Endothelial cell of umbilical vein (primary cell): Measurements from ENCODE around the gene DSE. TPM values are rescaled to one million over a fixed set of nuclear protein-coding genes. Genes with fewer than 3 reads are reported as not detected.

ENCODE experiments used
- BruUV-seq: library from RNA; stranded (reverse); fragments of 400-500 nt; replicated peaks from 2 replicates; lab custom pipeline; 2021; lab: Mats Ljungman, UMichigan
- CTCF ChIA-PET: fragments of 300-600, 350-600 bp; sonication (Branson Sonifier 250); formaldehyde crosslinking; loops from one replicate; lab custom pipeline; 2021; ENCODE audit warnings: antibody characterized with exemption, inconsistent platforms; lab: Charles Lee
- POLR2A ChIA-PET: fragments of 300-600, 350-600 bp; sonication (Branson Sonifier 250); formaldehyde crosslinking; loops from one replicate; lab custom pipeline; 2021; ENCODE audit warnings: antibody characterized with exemption, inconsistent platforms; lab: Charles Lee
- DNase-seq: peaks from one replicate; pipeline ENCODE4 v3.0.0-alpha.2; 2011; ENCODE audit warnings: low read depth, low spot score
- FAIRE-seq: peaks from 2 replicates; lab custom pipeline; 2011; peaks lifted over from hg19 to GRCh38; lab: Jason Lieb, UNC
- H2AFZ ChIP-seq: 2 replicates; pipeline ENCODE4 v1.6.0; 2012; ENCODE audit warnings: low read depth, low read length, control low read depth, inconsistent platforms
- H3K27ac ChIP-seq: 2 replicates; pipeline ENCODE4 v1.5.1; 2011; ENCODE audit warnings: low read depth, mild to moderate bottlenecking, control low read depth, low read length, moderate library complexity; ENCODE audit not compliant: insufficient read depth
- H3K27me3 ChIP-seq, 2 experiments: 2 replicates each; pipeline versions ENCODE4 v1.6.0 to v1.6.1; 2011; ENCODE audit warnings: low read length in 2 of 2, mixed read lengths in 1 of 2; ENCODE audit not compliant: control insufficient read depth in 2 of 2, insufficient read depth in 2 of 2
- H3K36me3 ChIP-seq, 2 experiments: 2 replicates in 1 of 2; 3 replicates in 1 of 2; pipeline ENCODE4 v1.5.1; 2011; ENCODE audit warnings: low read length in 2 of 2, mild to moderate bottlenecking in 1 of 2, moderate library complexity in 1 of 2; ENCODE audit not compliant: control insufficient read depth in 2 of 2, insufficient read depth in 2 of 2; ENCODE audit errors: extremely low read depth in 1 of 2
- H3K4me1 ChIP-seq: 3 replicates; pipeline ENCODE4 v1.5.1; 2011; ENCODE audit warnings: mild to moderate bottlenecking, low read length; ENCODE audit not compliant: control insufficient read depth, insufficient read depth; ENCODE audit errors: extremely low read depth
- H3K4me2 ChIP-seq: 2 replicates; pipeline ENCODE4 v1.6.1; 2011; ENCODE audit warnings: low read length, control low read depth, mixed read lengths; ENCODE audit not compliant: insufficient read depth
- H3K4me3 ChIP-seq, 3 experiments: fragments of 200-600 bp in 1 of 3; sonication (generic), shearing (Covaris generic) in 1 of 3; replicated peaks in 1 of 3; 2 replicates each; pipeline ENCODE4 v1.5.1; 2011 to 2016; ENCODE audit warnings: control low read depth in 3 of 3, low read length in 3 of 3, mild to moderate bottlenecking in 2 of 3, inconsistent platforms in 1 of 3, low read depth in 1 of 3, moderate library complexity in 1 of 3; ENCODE audit not compliant: insufficient read depth in 1 of 3
- H3K79me2 ChIP-seq: 2 replicates; pipeline ENCODE4 v1.6.0; 2012; ENCODE audit warnings: low read length, inconsistent platforms; ENCODE audit not compliant: control insufficient read depth, insufficient read depth
- H3K9ac ChIP-seq: replicated peaks from 2 replicates; pipeline ENCODE3; 2011; ENCODE audit warnings: low read length, control low read depth; ENCODE audit not compliant: insufficient read depth; ENCODE audit errors: extremely low read depth
- H3K9me1 ChIP-seq: replicated peaks from 3 replicates; pipeline ENCODE4 v1.6.0; 2011; ENCODE audit warnings: mild to moderate bottlenecking, low read length; ENCODE audit not compliant: control insufficient read depth, insufficient read depth; ENCODE audit errors: extremely low read depth
- H3K9me3 ChIP-seq: replicated peaks from 2 replicates; pipeline ENCODE4 v1.5.1; 2012; ENCODE audit warnings: low read length, inconsistent platforms; ENCODE audit not compliant: control insufficient read depth, insufficient read depth
- H4K20me1 ChIP-seq: replicated peaks from 2 replicates; pipeline ENCODE3; 2011; ENCODE audit warnings: mild to moderate bottlenecking, low read length; ENCODE audit not compliant: control insufficient read depth, insufficient read depth; ENCODE audit errors: extremely low read depth
- CTCF ChIP-seq, 2 donors: IDR thresholded peaks; 1 replicate in 1 of 2; 2 replicates in 1 of 2; pipeline ENCODE4 v1.5.1; 2011; ENCODE audit warnings: low read length in 2 of 2, mild to moderate bottlenecking in 2 of 2, moderate library complexity in 2 of 2, control low read depth in 1 of 2, inconsistent platforms in 1 of 2, low read depth in 1 of 2; ENCODE audit not compliant: insufficient read depth in 1 of 2; ENCODE audit errors: extremely low read depth in 1 of 2
- EZH2 ChIP-seq: IDR thresholded peaks from 2 replicates; pipeline ENCODE4 v1.6.1; 2012; ENCODE audit warnings: borderline replicate concordance, low read depth, mild to moderate bottlenecking, moderate library complexity, low read length, inconsistent platforms; ENCODE audit not compliant: severe bottlenecking
- FOS ChIP-seq: IDR thresholded peaks from 2 replicates; pipeline ENCODE4 v1.6.1; 2011; ENCODE audit warnings: mild to moderate bottlenecking, low read length, moderate library complexity, borderline replicate concordance; ENCODE audit not compliant: insufficient read depth
- GATA2 ChIP-seq: IDR thresholded peaks from 2 replicates; pipeline ENCODE4 v1.7.0; 2011; ENCODE audit warnings: low read depth, mild to moderate bottlenecking, moderate library complexity, mixed read lengths, low read length; ENCODE audit not compliant: insufficient read length, insufficient read depth
- JUN ChIP-seq: IDR thresholded peaks from 2 replicates; pipeline ENCODE4 v1.6.1; 2011; ENCODE audit warnings: borderline replicate concordance, low read depth; ENCODE audit not compliant: insufficient read length, insufficient read depth
- MAX ChIP-seq: IDR thresholded peaks from 2 replicates; pipeline ENCODE4 v1.6.1; 2011; ENCODE audit not compliant: insufficient read depth, insufficient read length
- MYC ChIP-seq: IDR thresholded peaks from one replicate; pipeline ENCODE4 v1.6.1; 2011; ENCODE audit warnings: mild to moderate bottlenecking, low read depth, low read length
- POLR2A ChIP-seq: IDR thresholded peaks from 2 replicates; pipeline ENCODE4 v1.6.1; 2012; ENCODE audit warnings: low read depth, mild to moderate bottlenecking, control low read depth, low read length
- POLR2AphosphoS5 ChIP-seq: IDR thresholded peaks from 2 replicates; pipeline ENCODE4 v1.6.1; 2012; ENCODE audit warnings: low read depth, mild to moderate bottlenecking, control low read depth, low read length, moderate library complexity; ENCODE audit not compliant: insufficient read depth
- dilution Hi-C: fragments of 300-500 bp; cut with MboI; formaldehyde crosslinking; loops from one replicate; pipeline ENCODE4 v1.15.0; 2019; ENCODE audit warnings: low sequenced_read_pairs; ENCODE audit not compliant: extremely low pct_ligation_motif_present
- intact Hi-C: fragments of 100-400 bp; cut with micrococcal nuclease; formaldehyde crosslinking; loops from one replicate; pipeline ENCODE4 v1.10.0; 2022
- polyA plus RNA-seq, 4 experiments: library from polyadenylated mRNA; depleted of rRNA in 3 of 4; stranded (reverse) in 3 of 4; unstranded in 1 of 4; fragments of >200 nt; gene quantifications; 2 replicates each; pipeline versions ENCODE4 v1.2.1 to v1.2.3, GENCODE V29; 2011 to 2012; ENCODE audit warnings: missing spikeins in 1 of 4
- total RNA-seq: library from RNA; stranded (reverse); gene quantifications from 2 replicates; pipeline ENCODE4 v1.2.3, GENCODE V29; 2021

DSE gene
- total and polyA plus RNA-seq, 2 donors (not counting 3 experiments of a cell fraction or from before 2014, with no cell fraction given) = 12.0 to 25.0 TPM

- no TSS peak for BruUV-seq
- H2AFZ ChIP-seq = no peak overlapping the region
- ChIA-PET POLR2A (no interaction called here), CTCF (interaction anchor here (0.9 to 3.4 kb wide), 2 partner anchors 8 to 143 kb away, joined by 3 to 13 read pairs; no protein-coding TSS in a partner anchor)
- H3K27me3 ChIP-seq = no peaks in the 10 kb centered on the region
- intact Hi-C loops = no loop called here
- no peak for FAIRE-seq
- no peak overlapping the region for H3K9ac ChIP-seq
- no peaks in the 10 kb centered on the region for H3K36me3 ChIP-seq
- no peaks in the 10 kb centered on the region for H4K20me1 ChIP-seq
- H3K79me2 ChIP-seq = no peaks in the 10 kb centered on the region
- DNase-seq = no peak
- no peak for TF ChIP-seq POLR2AphosphoS5
- no peak for TF ChIP-seq FOS
- TF ChIP-seq JUN = no peak
- TF ChIP-seq EZH2 = no peak
- TF ChIP-seq MAX = no peak
- no peak for TF ChIP-seq MYC
- no peak for TF ChIP-seq POLR2A
- H3K4me3 ChIP-seq = no peak overlapping the region
- no peak overlapping the region for H3K4me2 ChIP-seq
- no peak overlapping the region for H3K27ac ChIP-seq
- dilution Hi-C loops = no loop called here
- H3K4me1 ChIP-seq = no peaks in the 10 kb centered on the region
- H3K9me1 ChIP-seq = no peaks in the 10 kb centered on the region
- H3K9me3 ChIP-seq = no peaks in the 10 kb centered on the region
Observed at GRCh38 chr6:116430860-116431259, 60.1 kb downstream of the DSE start.

- H3K36me3 ChIP-seq = no peaks in the 10 kb centered on the region
- CTCF ChIA-PET = interaction anchor here (0.9 to 3.4 kb wide), 4 partner anchors 9 to 144 kb away, joined by 3 to 13 read pairs (median 4); no protein-coding TSS in a partner anchor
- dilution Hi-C loops = no loop called here
Observed at GRCh38 chr6:116431964-116432595, 61.3 kb downstream of the DSE start.

More at GRCh38 chr6:116431964-116432595, 61.3 kb downstream of the DSE start:
- Histone ChIP-seq H3K9me3 (no peaks in the 10 kb centered on the region), H3K27me3 (no peaks in the 10 kb centered on the region), H3K4me2 (no peak overlapping the region), H2AFZ (no peak overlapping the region), H3K79me2 (no peaks in the 10 kb centered on the region), H3K27ac (no peak overlapping the region), H4K20me1 (no peaks in the 10 kb centered on the region), H3K4me1 (no peaks in the 10 kb centered on the region), H3K9ac (no peak overlapping the region), H3K4me3 (no peak overlapping the region), H3K9me1 (no peaks in the 10 kb centered on the region)
- TF ChIP-seq CTCF (IDR thresholded peaks at IDR 0.05; ENCODE audit: extremely low read depth in 1 of 2, insufficient read depth in 1 of 2, low read depth in 1 of 2, low read length in 2 of 2) (no peak), GATA2 (no peak)
- DNase-seq (no peak), FAIRE-seq (no peak)
- intact Hi-C loops = no loop called here
- POLR2A ChIA-PET = no interaction called here
- no TSS peak for BruUV-seq
